ENCODE results near the gene MPV17L. TPM values are rescaled to one million over a fixed set of nuclear protein-coding genes. Genes with fewer than 3 reads are reported as not detected.

The MPV17L gene
- polyA plus RNA-seq, 1 of the 3 experiments (the other 2 are of a cell fraction): 0.43 TPM

GRCh38 chr16:15443753-15444152, 48.2 kb downstream of the MPV17L start:
- ChIA-PET POLR2A (no interaction called here), CTCF (interaction anchor here (2.1 kb wide), 1 partner anchor 106 kb away, joined by 9 read pairs; no protein-coding TSS in a partner anchor)
- no peak overlapping the region for H3K4me3 ChIP-seq (ENCODE audit: low read depth in 2 of 2, low read length in 1 of 2)
- no peaks in the 10 kb centered on the region; the same call in none of the 2 replicates for H4K20me1 ChIP-seq (ENCODE audit: insufficient read depth)
- TF ChIP-seq JUND (IDR thresholded peaks at IDR 0.05): no peak
- TF ChIP-seq RAD21 (IDR thresholded peaks at IDR 0.05; ENCODE audit: low read length): no peak
- no peak for TF ChIP-seq POLR2AphosphoS5 (IDR thresholded peaks at IDR 0.05; ENCODE audit: low read depth, low read length)
- TF ChIP-seq ZBTB33 (IDR thresholded peaks at IDR 0.05; ENCODE audit: borderline replicate concordance, low read depth): no peak
- no peak for TF ChIP-seq USF1 (IDR thresholded peaks at IDR 0.05; ENCODE audit: borderline replicate concordance, low read depth)
- no peak for TF ChIP-seq TEAD4 (IDR thresholded peaks at IDR 0.05; ENCODE audit: borderline replicate concordance, insufficient read depth)
- no peak for TF ChIP-seq EP300 (IDR thresholded peaks at IDR 0.05; ENCODE audit: borderline replicate concordance in 1 of 2, low read depth in 1 of 2, low read length in 1 of 2)
- 0 out of 4 replicates have a peak, but pooled peaks cover 0 to 7% of the 10 kb centered on the region in 2 experiments for H3K4me1 ChIP-seq (ENCODE audit: control insufficient read depth in 1 of 2, insufficient read depth in 2 of 2, low read depth in 1 of 2, low read length in 1 of 2)
- H3F3A ChIP-seq (replicated peaks; ENCODE audit: insufficient read depth): peaks cover 5% of the 10 kb centered on the region
- no peaks in the 10 kb centered on the region for H3K27me3 ChIP-seq (ENCODE audit: insufficient read depth)
- H2AFZ ChIP-seq (ENCODE audit: low read depth): no peak overlapping the region
- H3K4me2 ChIP-seq: no peak overlapping the region
- DNase-seq: no peak
- no peaks in the 10 kb centered on the region for H3K9me2 ChIP-seq
- H3K9me3 ChIP-seq: no peaks in the 10 kb centered on the region
- H3K36me3 ChIP-seq (replicated peaks in 1 of 2; ENCODE audit: control insufficient read depth in 1 of 2, insufficient read depth in 2 of 2, low read length in 1 of 2): peaks cover 0 to 7% of the 10 kb centered on the region in 2 experiments
- H3K79me2 ChIP-seq (ENCODE audit: insufficient read depth): peaks cover 51% of the 10 kb centered on the region
- WGBS (ENCODE audit: low lambda C conversion rate): 98% methylated on average over 4 of the region's 4 CpGs
- no peak overlapping the region for H3K27ac ChIP-seq (ENCODE audit: low read depth in 2 of 2, low read length in 1 of 2)
- H3K9ac ChIP-seq: no peak overlapping the region

- Histone ChIP-seq H4K20me1 (ENCODE audit: insufficient read depth) (no peaks in the 10 kb centered on the region; the same call in none of the 2 replicates), H3K79me2 (ENCODE audit: insufficient read depth) (peaks cover 46% of the 10 kb centered on the region), H3K9ac (no peak overlapping the region), H3K36me3 (replicated peaks in 1 of 2; ENCODE audit: control insufficient read depth in 1 of 2, insufficient read depth in 2 of 2, low read length in 1 of 2) (peaks cover 0 to 7% of the 10 kb centered on the region in 2 experiments), H3K27me3 (ENCODE audit: insufficient read depth) (no peaks in the 10 kb centered on the region), H3K9me3 (no peaks in the 10 kb centered on the region), H3F3A (replicated peaks; ENCODE audit: insufficient read depth) (peaks cover 3% of the 10 kb centered on the region), H3K27ac (ENCODE audit: low read depth in 2 of 2, low read length in 1 of 2) (no peak overlapping the region), H2AFZ (ENCODE audit: low read depth) (no peak overlapping the region), H3K4me2 (no peak overlapping the region), H3K9me2 (no peaks in the 10 kb centered on the region), H3K4me1 (ENCODE audit: control insufficient read depth in 1 of 2, insufficient read depth in 2 of 2, low read depth in 1 of 2, low read length in 1 of 2) (0 out of 4 replicates have a peak, but pooled peaks cover 0 to 7% of the 10 kb centered on the region in 2 experiments), H3K4me3 (ENCODE audit: low read depth in 2 of 2, low read length in 1 of 2) (no peak overlapping the region)
- POLR2A ChIA-PET: no interaction called here
- no peak for TF ChIP-seq JUND (IDR thresholded peaks at IDR 0.05)
- no peak for TF ChIP-seq TAF1 (IDR thresholded peaks at IDR 0.05; ENCODE audit: borderline replicate concordance, low read depth, low read length)
- no peak for TF ChIP-seq GABPA (IDR thresholded peaks at IDR 0.05; ENCODE audit: low read depth)
- TF ChIP-seq ELF1 (IDR thresholded peaks at IDR 0.05): no peak
- TF ChIP-seq GATA2 (CRISPR knock-in tag; IDR thresholded peaks at IDR 0.05): no peak
- no peak for TF ChIP-seq TCF12 (IDR thresholded peaks at IDR 0.05)
- TF ChIP-seq FOSL2 (IDR thresholded peaks at IDR 0.05; ENCODE audit: borderline replicate concordance, low read depth): no peak
- TF ChIP-seq RXRA (IDR thresholded peaks at IDR 0.05; ENCODE audit: borderline replicate concordance, low read depth): no peak
- no peak for TF ChIP-seq EP300 (IDR thresholded peaks at IDR 0.05; ENCODE audit: borderline replicate concordance in 1 of 2, low read depth in 1 of 2, low read length in 1 of 2)
- TF ChIP-seq RAD21 (IDR thresholded peaks at IDR 0.05; ENCODE audit: low read length): no peak
- TF ChIP-seq USF1 (IDR thresholded peaks at IDR 0.05; ENCODE audit: borderline replicate concordance, low read depth): no peak
- CTCF ChIA-PET: interaction anchor here (2.1 kb wide), 1 partner anchor 106 kb away, joined by 9 read pairs; no protein-coding TSS in a partner anchor
- WGBS (ENCODE audit: low lambda C conversion rate): 95% methylated on average over 3 of the region's 3 CpGs
- no peak for DNase-seq
These were observed 48.7 kb downstream of the MPV17L start for GRCh38 chr16:15444264-15444663.

Measured in SK-N-SH (cell line).